ENCODE results near the gene TEAD4.

Gene TEAD4

GRCh38 chr12:3087758-3088650 is 128.8 kb downstream of the TEAD4 start:
- Mint-ChIP-seq H3K36me3 (ENCODE audit: low read depth) (no peaks in the 10 kb centered on the region), H3K27ac (no peak overlapping the region), H3K27me3 (no peaks in the 10 kb centered on the region), H3K4me3 (no peak overlapping the region), H3K9me3 (no peaks in the 10 kb centered on the region), H3K4me1 (ENCODE audit: low read depth) (no peaks in the 10 kb centered on the region)
- DNase-seq = no peak

- H3K4me1 Mint-ChIP-seq (ENCODE audit: low read depth) = no peaks in the 10 kb centered on the region
- H3K9me3 Mint-ChIP-seq = no peaks in the 10 kb centered on the region
- no peaks in the 10 kb centered on the region for H3K27me3 Mint-ChIP-seq
- no peaks in the 10 kb centered on the region for H3K36me3 Mint-ChIP-seq (ENCODE audit: low read depth)
- no peak overlapping the region for H3K4me3 Mint-ChIP-seq
- DNase-seq = no peak
- no peak overlapping the region for H3K27ac Mint-ChIP-seq
Observed at GRCh38 chr12:3089588-3089987, 130.4 kb downstream of the TEAD4 start.

All from activated T-cell treated with anti-CD3 and anti-CD28 coated beads, Interleukin-2, amount 50 U/mL, for 24 hours (primary cell).